ENCODE measurements around the gene GKAP1. TPM values are rescaled to one million over a fixed set of nuclear protein-coding genes. Genes with fewer than 3 reads are reported as not detected.
"Not testable (repeated sequence)": the region's sequence is repeated elsewhere in the genome, so short reads cannot be mapped to it uniquely, and the experiment has no call there.

Gene GKAP1
- 5.4 and 6.2 TPM in 2 replicates for total RNA-seq (2021)
- long read RNA-seq = 0 reads

DNA sequence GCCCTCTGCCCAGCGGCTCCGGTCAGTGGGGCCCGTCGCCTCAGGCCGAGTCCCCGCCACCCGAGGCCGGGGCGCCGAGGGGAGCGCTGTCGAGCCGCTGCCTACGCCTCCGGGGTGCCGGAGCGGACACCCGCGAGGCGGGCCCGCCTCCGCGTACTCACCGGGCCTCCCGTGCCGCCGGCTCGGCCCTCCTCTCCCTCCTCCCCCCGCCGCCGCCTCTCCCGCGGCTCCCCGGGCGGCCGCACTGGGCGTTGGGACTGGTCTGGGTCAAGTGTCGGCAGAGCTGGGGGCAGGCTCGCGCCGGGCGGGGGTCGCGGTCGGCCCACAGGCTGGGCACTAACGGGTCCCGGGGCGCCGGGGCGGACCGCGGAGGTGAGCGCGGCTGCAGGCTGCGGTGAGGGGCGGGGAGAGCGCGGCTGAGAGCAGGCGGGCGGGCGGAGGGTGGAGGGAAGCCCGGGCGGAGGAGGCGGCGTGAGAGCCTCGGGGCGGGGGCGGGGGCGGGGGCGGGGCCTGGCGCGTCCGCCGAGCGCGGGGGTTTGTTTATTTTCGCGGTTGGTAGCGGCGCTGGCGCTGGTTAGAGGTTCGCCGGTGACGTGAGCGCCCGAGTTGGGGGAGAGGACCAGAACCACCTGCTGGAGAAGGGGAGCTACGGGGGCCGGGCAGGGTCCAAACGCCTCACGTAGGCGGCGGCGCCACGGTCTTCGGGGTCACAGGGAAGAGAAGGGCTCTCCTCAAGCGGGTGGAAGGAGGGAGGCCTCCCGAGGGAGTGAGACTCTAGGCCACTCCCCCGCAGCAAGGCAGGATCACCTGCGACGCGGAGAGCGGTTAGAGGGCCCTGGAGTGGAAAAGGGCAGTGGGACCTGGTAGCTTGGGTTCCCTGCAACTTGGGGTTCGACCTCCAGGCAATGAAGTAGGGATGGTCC is at the start of gene GKAP1:
Gene GKAP1, minus strand, starts transcription at position 414 of the 923 bp plus-strand sequence. CDS start 11,252 bp downstream, outside the sequence.
- H3K4me1 ChIP-seq (ENCODE audit: insufficient read depth, low read length); H3K23ac ChIP-seq (ENCODE audit: insufficient read length, low read depth, low read length); H3K9me3 ChIP-seq (ENCODE audit: control insufficient read depth, low read depth, low read length); H4K5ac ChIP-seq (ENCODE audit: insufficient read length, low read depth, low read length); H3K79me1 ChIP-seq (ENCODE audit: insufficient read depth, low read depth, low read length, poor library complexity, severe bottlenecking); H3K56ac ChIP-seq (ENCODE audit: insufficient read length, low read depth, low read length); H3K36me3 Mint-ChIP-seq (ENCODE audit: insufficient read depth in 1 of 3, low read depth in 3 of 3); H4K8ac ChIP-seq (replicated peaks; ENCODE audit: insufficient read length, low read depth, low read length); H3T11ph ChIP-seq (ENCODE audit: low read length); H3K23me2 ChIP-seq (ENCODE audit: insufficient read length, low read depth, low read length, poor library complexity, severe bottlenecking); H2BK5ac ChIP-seq (ENCODE audit: insufficient read length, low read length); H2BK12ac ChIP-seq (ENCODE audit: insufficient read length, low read depth, low read length); H3K9me3 Mint-ChIP-seq; H4K91ac ChIP-seq (ENCODE audit: insufficient read length, low read depth, low read length); H3K79me2 ChIP-seq (ENCODE audit: insufficient read depth, low read length); H2BK15ac ChIP-seq (ENCODE audit: low read depth, low read length); H3K4ac ChIP-seq (ENCODE audit: low read depth, low read length); H2BK20ac ChIP-seq (ENCODE audit: low read depth, low read length, poor library complexity, severe bottlenecking); H3K27me3 Mint-ChIP-seq (ENCODE audit: low read depth); H3K27ac ChIP-seq (ENCODE audit: insufficient read length, low read depth, low read length); H2AK5ac ChIP-seq (ENCODE audit: insufficient read length, low read length); H4K20me1 ChIP-seq (ENCODE audit: control insufficient read depth, insufficient read depth, insufficient read length); H2AFZ ChIP-seq (ENCODE audit: low read length); H3K27me3 ChIP-seq (ENCODE audit: insufficient read depth, low read length); H2BK120ac ChIP-seq (ENCODE audit: low read depth, low read length, poor library complexity, severe bottlenecking); H3K4me1 Mint-ChIP-seq: not testable (repeated sequence)
- Histone ChIP-seq H3K4me2 (ENCODE audit: insufficient read depth, insufficient read length, low read length) (peak within 1 kb of the TSS; percentile 71), H3K9ac (ENCODE audit: extremely low read depth, insufficient read length, low read length) (peak within 1 kb of the TSS; percentile 23), H3K14ac (ENCODE audit: insufficient read depth, low read length) (peak within 1 kb of the TSS; percentile 57), H3K18ac (ENCODE audit: insufficient read length, low read depth, low read length) (peak within 1 kb of the TSS; percentile 79)
- Mint-ChIP-seq H3K4me3 (peak within 1 kb of the TSS; percentile 65 to 88), H3K27ac (peak within 1 kb of the TSS in 2 of 3 experiments; percentile 73 to 82; a peak in 3 of 7 replicates)
- whole genome bisulfite sequencing (ENCODE audit: extremely low coverage, insufficient read length, low lambda C conversion rate) = no CpG with 5 or more reads among the region's 103 CpGs
- DNase-seq = peak; percentile 87

GRCh38 chr9:83849895-83850294 is 32.3 kb upstream of the GKAP1 start:
- H2AFZ ChIP-seq (ENCODE audit: low read length); H3K56ac ChIP-seq (ENCODE audit: insufficient read length, low read depth, low read length); H4K5ac ChIP-seq (ENCODE audit: insufficient read length, low read depth, low read length); H3K27ac ChIP-seq (ENCODE audit: insufficient read length, low read depth, low read length); H3K23me2 ChIP-seq (ENCODE audit: insufficient read length, low read depth, low read length, poor library complexity, severe bottlenecking); H3K4me2 ChIP-seq (ENCODE audit: insufficient read depth, insufficient read length, low read length); H3K4ac ChIP-seq (ENCODE audit: low read depth, low read length); H4K8ac ChIP-seq (replicated peaks; ENCODE audit: insufficient read length, low read depth, low read length); H3K14ac ChIP-seq (ENCODE audit: insufficient read depth, low read length); H2BK20ac ChIP-seq (ENCODE audit: low read depth, low read length, poor library complexity, severe bottlenecking); H3K27me3 Mint-ChIP-seq (ENCODE audit: low read depth); H2BK15ac ChIP-seq (ENCODE audit: low read depth, low read length); H4K20me1 ChIP-seq (ENCODE audit: control insufficient read depth, insufficient read depth, insufficient read length); H3K9me3 ChIP-seq (ENCODE audit: control insufficient read depth, low read depth, low read length); H3K4me1 ChIP-seq (ENCODE audit: insufficient read depth, low read length); H3T11ph ChIP-seq (ENCODE audit: low read length); H2BK12ac ChIP-seq (ENCODE audit: insufficient read length, low read depth, low read length); H3K9ac ChIP-seq (ENCODE audit: extremely low read depth, insufficient read length, low read length); H3K27me3 ChIP-seq (ENCODE audit: insufficient read depth, low read length); H4K91ac ChIP-seq (ENCODE audit: insufficient read length, low read depth, low read length); H3K18ac ChIP-seq (ENCODE audit: insufficient read length, low read depth, low read length); H3K79me2 ChIP-seq (ENCODE audit: insufficient read depth, low read length); H2AK5ac ChIP-seq (ENCODE audit: insufficient read length, low read length); H3K4me3 Mint-ChIP-seq; H3K9me3 Mint-ChIP-seq; DNase-seq; H3K36me3 Mint-ChIP-seq (ENCODE audit: insufficient read depth in 1 of 3, low read depth in 3 of 3); H3K79me1 ChIP-seq (ENCODE audit: insufficient read depth, low read depth, low read length, poor library complexity, severe bottlenecking); H3K27ac Mint-ChIP-seq; H2BK120ac ChIP-seq (ENCODE audit: low read depth, low read length, poor library complexity, severe bottlenecking); H3K4me1 Mint-ChIP-seq; H3K23ac ChIP-seq (ENCODE audit: insufficient read length, low read depth, low read length); H2BK5ac ChIP-seq (ENCODE audit: insufficient read length, low read length): not testable (repeated sequence)
- WGBS (ENCODE audit: extremely low coverage, insufficient read length, low lambda C conversion rate) = no CpG with 5 or more reads among the region's 8 CpGs

All from H9 (cell line).